ENCODE data around the gene ECSIT.

DNA sequence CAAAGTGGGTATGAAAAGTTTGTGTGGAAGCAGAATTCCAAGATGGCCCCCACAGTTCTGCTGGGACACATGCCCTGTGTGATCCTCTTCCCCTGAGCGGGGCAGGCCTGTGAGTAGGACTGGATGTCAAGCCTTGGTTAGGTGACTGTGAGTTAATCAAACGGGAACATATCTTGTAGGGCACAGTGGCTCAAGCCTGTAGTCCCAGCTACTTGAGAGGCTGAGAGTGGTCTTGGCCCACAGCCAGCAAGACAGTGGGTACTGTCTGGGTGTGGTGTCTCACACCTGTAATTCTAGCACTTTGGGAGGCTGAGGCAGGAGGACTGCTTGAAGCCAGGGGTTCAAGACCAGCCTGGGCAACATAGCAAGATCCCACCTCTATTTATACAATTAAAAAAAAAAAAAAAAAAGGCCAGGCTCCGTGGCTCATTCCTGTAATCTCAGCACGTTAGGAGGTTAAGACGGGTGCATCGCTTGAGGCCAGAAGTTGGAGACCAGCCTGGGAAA is 29.7 kb downstream of the ECSIT start:
- TF ChIP-seq, protein P1, sequence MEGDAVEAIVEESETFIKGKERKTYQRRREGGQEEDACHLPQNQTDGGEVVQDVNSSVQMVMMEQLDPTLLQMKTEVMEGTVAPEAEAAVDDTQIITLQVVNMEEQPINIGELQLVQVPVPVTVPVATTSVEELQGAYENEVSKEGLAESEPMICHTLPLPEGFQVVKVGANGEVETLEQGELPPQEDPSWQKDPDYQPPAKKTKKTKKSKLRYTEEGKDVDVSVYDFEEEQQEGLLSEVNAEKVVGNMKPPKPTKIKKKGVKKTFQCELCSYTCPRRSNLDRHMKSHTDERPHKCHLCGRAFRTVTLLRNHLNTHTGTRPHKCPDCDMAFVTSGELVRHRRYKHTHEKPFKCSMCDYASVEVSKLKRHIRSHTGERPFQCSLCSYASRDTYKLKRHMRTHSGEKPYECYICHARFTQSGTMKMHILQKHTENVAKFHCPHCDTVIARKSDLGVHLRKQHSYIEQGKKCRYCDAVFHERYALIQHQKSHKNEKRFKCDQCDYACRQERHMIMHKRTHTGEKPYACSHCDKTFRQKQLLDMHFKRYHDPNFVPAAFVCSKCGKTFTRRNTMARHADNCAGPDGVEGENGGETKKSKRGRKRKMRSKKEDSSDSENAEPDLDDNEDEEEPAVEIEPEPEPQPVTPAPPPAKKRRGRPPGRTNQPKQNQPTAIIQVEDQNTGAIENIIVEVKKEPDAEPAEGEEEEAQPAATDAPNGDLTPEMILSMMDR (IDR thresholded peaks at IDR 0.05), result no peak
- no peak for TF ChIP-seq EZH2 (IDR thresholded peaks at IDR 0.05; ENCODE audit: borderline replicate concordance, insufficient read depth, low read depth, low read length, poor library complexity, severe bottlenecking)

Measured in B cell (primary cell).